PC-3 (cell line): Measurements from ENCODE around the gene RRAGB. TPM values are rescaled to one million over a fixed set of nuclear protein-coding genes. Genes with fewer than 3 reads are reported as not detected.

Source experiments
- ATAC-seq: fragments of 200-7000 bp; cut with Tn5 transposase; 2 replicates; pipeline ENCODE4 v1.9.1; 2020; ENCODE audit warnings: mild to moderate bottlenecking, moderate library complexity
- BruUV-seq: library from RNA; stranded (reverse); fragments of 400-500 nt; replicated peaks from 2 replicates; lab custom pipeline; 2021; lab: Mats Ljungman, UMichigan
- CTCF ChIA-PET: fragments of 300-600 bp; sonication (Branson Sonifier 250); formaldehyde crosslinking; loops from one replicate; lab custom pipeline; 2022; ENCODE audit warnings: antibody characterized with exemption; lab: Charles Lee
- POLR2A ChIA-PET: fragments of 300-600 bp; sonication (Branson Sonifier 250); formaldehyde crosslinking; loops from one replicate; lab custom pipeline; 2022; ENCODE audit warnings: antibody characterized with exemption; ENCODE audit not compliant: unreplicated experiment; lab: Charles Lee
- DNase-seq: peaks from one replicate; pipeline ENCODE4 v3.0.0-alpha.2; 2015
- H2AFZ ChIP-seq: fragments of 300-600 bp; sonication (generic); 2 replicates; pipeline ENCODE4 v1.6.0; 2016; ENCODE audit warnings: antibody characterized with exemption, low read length
- H3F3A ChIP-seq: fragments of 300-600 bp; sonication (generic); one replicate; pipeline ENCODE4 v1.6.0; 2017; ENCODE audit warnings: antibody characterized with exemption, low read length, control low read depth, mild to moderate bottlenecking; ENCODE audit not compliant: unreplicated experiment
- H3K27ac ChIP-seq: fragments of 300-600 bp; sonication (generic); 2 replicates; pipeline ENCODE4 v1.5.1; 2016; ENCODE audit warnings: mild to moderate bottlenecking, low read length
- H3K27me3 ChIP-seq: fragments of 300-600 bp; sonication (generic); 2 replicates; pipeline ENCODE4 v1.6.1; 2016; ENCODE audit warnings: low read length, mixed read lengths
- H3K36me3 ChIP-seq: fragments of 300-600 bp; sonication (generic); 2 replicates; pipeline ENCODE4 v1.6.1; 2016; ENCODE audit warnings: low read depth, mixed run types, low read length, mixed read lengths
- H3K4me1 ChIP-seq: fragments of 300-600 bp; sonication (generic); 2 replicates; pipeline ENCODE4 v1.5.1; 2016; ENCODE audit warnings: low read length; ENCODE audit not compliant: insufficient read depth
- H3K4me2 ChIP-seq: fragments of 300-600 bp; sonication (generic); 2 replicates; pipeline ENCODE4 v1.6.0; 2016; ENCODE audit warnings: low read length
- H3K4me3 ChIP-seq: fragments of 300-600 bp; sonication (generic); 2 replicates; pipeline ENCODE4 v1.5.1; 2016; ENCODE audit warnings: mild to moderate bottlenecking, low read length, mixed read lengths
- H3K79me2 ChIP-seq: fragments of 300-600 bp; sonication (generic); 2 replicates; pipeline ENCODE4 v1.6.1; 2017; ENCODE audit warnings: low read length, mixed read lengths
- H3K9ac ChIP-seq: fragments of 300-600 bp; sonication (generic); 2 replicates; pipeline ENCODE4 v1.6.0; 2016; ENCODE audit warnings: mild to moderate bottlenecking, low read length
- H3K9me2 ChIP-seq: fragments of 300-600 bp; sonication (generic); replicated peaks from 2 replicates; pipeline ENCODE4 v1.6.1; 2016; ENCODE audit warnings: mixed run types, low read length, mixed read lengths
- H3K9me3 ChIP-seq: fragments of 300-600 bp; sonication (generic); 2 replicates; pipeline ENCODE4 v1.6.1; 2016; ENCODE audit warnings: low read length, mixed read lengths
- H4K20me1 ChIP-seq: fragments of 300-600 bp; sonication (generic); 2 replicates; pipeline ENCODE4 v1.6.1; 2016; ENCODE audit warnings: low read length, mixed read lengths
- EZH2 ChIP-seq: fragments of 300-600 bp; sonication (generic); IDR thresholded peaks from one replicate; pipeline ENCODE4 v1.6.1; 2017; ENCODE audit warnings: antibody characterized with exemption, mild to moderate bottlenecking, low read length; ENCODE audit not compliant: unreplicated experiment
- EZH2phosphoT487 ChIP-seq: fragments of 300-600 bp; sonication (generic); IDR thresholded peaks from 2 replicates; pipeline ENCODE4 v1.6.1; 2018; ENCODE audit warnings: mild to moderate bottlenecking, antibody characterized with exemption, low read length, borderline replicate concordance
- intact Hi-C: fragments of 100-400 bp; cut with micrococcal nuclease; formaldehyde crosslinking; loops from 2 replicates; pipeline ENCODE4 v1.9.0; 2023
- total RNA-seq: library from RNA; depleted of rRNA; stranded (reverse); fragments of >200 nt; gene quantifications from 2 replicates; pipeline ENCODE4 v1.2.3, GENCODE V29; 2014
- TF ChIP-seq, protein P1 (sequence below): fragments of 300-600 bp; sonication (generic); conservative IDR thresholded peaks from 2 replicates; pipeline ENCODE4 v1.5.1; 2017; ENCODE audit warnings: antibody characterized with exemption, low read depth, mild to moderate bottlenecking, low read length

Gene RRAGB
- total RNA-seq, 1 experiment from 2014 or later = 9.5 TPM

DNA sequence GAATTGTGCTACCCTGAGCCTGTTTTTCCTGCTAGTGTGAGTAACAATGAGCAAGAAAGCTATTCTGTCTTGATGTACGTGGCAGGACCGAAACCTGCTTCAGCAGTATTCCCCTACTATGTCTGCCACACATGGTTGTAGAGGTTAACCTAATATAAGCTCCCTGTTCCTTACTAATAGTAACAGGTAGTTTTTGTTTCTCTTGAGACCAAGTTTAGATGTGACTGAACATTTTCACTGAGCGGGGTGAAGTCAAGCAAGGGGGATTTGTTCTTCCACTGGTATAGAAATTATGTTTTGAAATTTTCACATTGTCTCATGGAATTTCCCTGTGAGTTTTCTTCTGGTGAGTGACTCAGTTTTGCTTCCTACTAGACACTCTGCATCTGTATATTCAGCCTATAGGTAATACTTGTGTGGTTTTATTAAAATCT lies 37.3 kb downstream of the RRAGB start:
- Histone ChIP-seq H4K20me1 (no peaks in the 10 kb centered on the region), H3K27me3 (no peaks in the 10 kb centered on the region), H2AFZ (no peak overlapping the region), H3K4me3 (no peak overlapping the region), H3K27ac (no peak overlapping the region), H3F3A (no peaks in the 10 kb centered on the region), H3K36me3 (0 out of 2 replicates have a peak, but pooled peaks cover 3% of the 10 kb centered on the region), H3K4me2 (no peak overlapping the region), H3K9me3 (no peaks in the 10 kb centered on the region), H3K9ac (no peak overlapping the region), H3K9me2 (no peaks in the 10 kb centered on the region), H3K79me2 (no peaks in the 10 kb centered on the region), H3K4me1 (peaks cover 24% of the 10 kb centered on the region)
- ATAC-seq = no peak
- no TSS peak for BruUV-seq
- DNase-seq = no peak
- TF ChIP-seq EZH2phosphoT487 (no peak), EZH2 (no peak)
- TF ChIP-seq, protein P1, sequence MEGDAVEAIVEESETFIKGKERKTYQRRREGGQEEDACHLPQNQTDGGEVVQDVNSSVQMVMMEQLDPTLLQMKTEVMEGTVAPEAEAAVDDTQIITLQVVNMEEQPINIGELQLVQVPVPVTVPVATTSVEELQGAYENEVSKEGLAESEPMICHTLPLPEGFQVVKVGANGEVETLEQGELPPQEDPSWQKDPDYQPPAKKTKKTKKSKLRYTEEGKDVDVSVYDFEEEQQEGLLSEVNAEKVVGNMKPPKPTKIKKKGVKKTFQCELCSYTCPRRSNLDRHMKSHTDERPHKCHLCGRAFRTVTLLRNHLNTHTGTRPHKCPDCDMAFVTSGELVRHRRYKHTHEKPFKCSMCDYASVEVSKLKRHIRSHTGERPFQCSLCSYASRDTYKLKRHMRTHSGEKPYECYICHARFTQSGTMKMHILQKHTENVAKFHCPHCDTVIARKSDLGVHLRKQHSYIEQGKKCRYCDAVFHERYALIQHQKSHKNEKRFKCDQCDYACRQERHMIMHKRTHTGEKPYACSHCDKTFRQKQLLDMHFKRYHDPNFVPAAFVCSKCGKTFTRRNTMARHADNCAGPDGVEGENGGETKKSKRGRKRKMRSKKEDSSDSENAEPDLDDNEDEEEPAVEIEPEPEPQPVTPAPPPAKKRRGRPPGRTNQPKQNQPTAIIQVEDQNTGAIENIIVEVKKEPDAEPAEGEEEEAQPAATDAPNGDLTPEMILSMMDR = no peak
- POLR2A ChIA-PET = no interaction called here
- CTCF ChIA-PET = no interaction called here
- intact Hi-C loops = no loop called here

- Histone ChIP-seq H3K9ac (no peak overlapping the region), H3F3A (no peaks in the 10 kb centered on the region), H3K27ac (no peak overlapping the region), H3K4me3 (no peak overlapping the region), H3K4me1 (peaks cover 24% of the 10 kb centered on the region), H4K20me1 (no peaks in the 10 kb centered on the region), H3K79me2 (no peaks in the 10 kb centered on the region), H3K9me3 (no peaks in the 10 kb centered on the region), H3K27me3 (no peaks in the 10 kb centered on the region), H3K9me2 (no peaks in the 10 kb centered on the region), H2AFZ (no peak overlapping the region), H3K36me3 (no peaks in the 10 kb centered on the region), H3K4me2 (peak overlapping the region; percentile 12; the same call in 1 of the 2 replicates)
- intact Hi-C loops = no loop called here
- TF ChIP-seq, protein P1 = no peak
- TF ChIP-seq EZH2 = no peak
- TF ChIP-seq EZH2phosphoT487 = no peak
- ChIA-PET CTCF (no interaction called here), POLR2A (no interaction called here)
- BruUV-seq = no TSS peak
- ATAC-seq (peak; percentile 93), DNase-seq (peak; percentile 62)
These were observed 40.5 kb downstream of the RRAGB start for GRCh38 chrX:55758033-55758432.

GRCh38 chrX:55759478-55759877 lies 41.9 kb downstream of the RRAGB start:
- Histone ChIP-seq H3K9ac (no peak overlapping the region), H3K79me2 (no peaks in the 10 kb centered on the region), H3F3A (no peaks in the 10 kb centered on the region), H2AFZ (no peak overlapping the region), H3K27ac (no peak overlapping the region), H3K4me1 (peaks cover 24% of the 10 kb centered on the region), H3K9me2 (no peaks in the 10 kb centered on the region), H3K27me3 (no peaks in the 10 kb centered on the region), H4K20me1 (no peaks in the 10 kb centered on the region), H3K36me3 (no peaks in the 10 kb centered on the region), H3K4me2 (no peak overlapping the region), H3K4me3 (no peak overlapping the region), H3K9me3 (no peaks in the 10 kb centered on the region)
- no TSS peak for BruUV-seq
- intact Hi-C loops = no loop called here
- DNase-seq (peak; percentile 16), ATAC-seq (peak; percentile 59; the same call in 1 of the 2 replicates)
- ChIA-PET POLR2A (no interaction called here), CTCF (no interaction called here)
- TF ChIP-seq, protein P1 = no peak
- TF ChIP-seq EZH2phosphoT487 (no peak), EZH2 (no peak)
